ENCODE data around the gene PEX5.

The PEX5 gene

GRCh38 chr12:7145671-7146070 is 43.8 kb upstream of the PEX5 start:
- TF ChIP-seq CTCF (conservative IDR thresholded peaks at IDR 0.05; ENCODE audit: low read length) = no peak
- H3K4me3 ChIP-seq (ENCODE audit: low read length) = no peak overlapping the region

GRCh38 chr12:7146228-7146627 is 43.3 kb upstream of the PEX5 start:
- no peak for DNase-seq (ENCODE audit: low read depth)
- no peak for TF ChIP-seq CTCF (conservative IDR thresholded peaks at IDR 0.05; ENCODE audit: low read length)
- no peak overlapping the region for H3K4me3 ChIP-seq (ENCODE audit: low read length)

More at GRCh38 chr12:7145671-7146070, 43.8 kb upstream of the PEX5 start:
- DNase-seq (ENCODE audit: low read depth) = no peak

GRCh38 chr12:7146906-7147305 is 42.6 kb upstream of the PEX5 start:
- no peak overlapping the region for H3K4me3 ChIP-seq (ENCODE audit: low read length)
- no peak for TF ChIP-seq CTCF (conservative IDR thresholded peaks at IDR 0.05; ENCODE audit: low read length)
- DNase-seq (ENCODE audit: low read depth) = no peak

GRCh38 chr12:7150356-7150755 is 39.1 kb upstream of the PEX5 start:
- DNase-seq (ENCODE audit: low read depth) = no peak
- TF ChIP-seq CTCF (conservative IDR thresholded peaks at IDR 0.05; ENCODE audit: low read length) = no peak
- no peak overlapping the region for H3K4me3 ChIP-seq (ENCODE audit: low read length)

- DNase-seq (ENCODE audit: low read depth) = no peak
- no peak for TF ChIP-seq CTCF (conservative IDR thresholded peaks at IDR 0.05; ENCODE audit: low read length)
- no peak overlapping the region for H3K4me3 ChIP-seq (ENCODE audit: low read length)
These were observed 38.6 kb upstream of the PEX5 start for GRCh38 chr12:7150841-7151240.

GRCh38 chr12:7151532-7151931 is 38.0 kb upstream of the PEX5 start:
- H3K4me3 ChIP-seq (ENCODE audit: low read length) = no peak overlapping the region
- no peak for TF ChIP-seq CTCF (conservative IDR thresholded peaks at IDR 0.05; ENCODE audit: low read length)
- DNase-seq (ENCODE audit: low read depth) = no peak

- TF ChIP-seq CTCF (conservative IDR thresholded peaks at IDR 0.05; ENCODE audit: low read length) = no peak
- no peak overlapping the region for H3K4me3 ChIP-seq (ENCODE audit: low read length)
- DNase-seq (ENCODE audit: low read depth) = no peak
These were observed 36.7 kb upstream of the PEX5 start for GRCh38 chr12:7152818-7153217.
